TTC549 (cell line): ENCODE data around the gene KCNQ1OT1.

Source experiments
- FAIRE-seq: peaks from 2 replicates; lab custom pipeline; 2012; peaks lifted over from hg19 to GRCh38; lab: Jason Lieb, UNC

Gene KCNQ1OT1

GRCh38 chr11:2581151-2581930 is 118.5 kb downstream of the KCNQ1OT1 start:
- no peak for FAIRE-seq

- no peak for FAIRE-seq
These were observed 119.2 kb downstream of the KCNQ1OT1 start for GRCh38 chr11:2580571-2581001.

- no peak for FAIRE-seq
These were observed 119.8 kb downstream of the KCNQ1OT1 start for GRCh38 chr11:2580061-2580421.

- no peak for FAIRE-seq
These were observed 120.3 kb downstream of the KCNQ1OT1 start for GRCh38 chr11:2579315-2580060.

GRCh38 chr11:2578929-2579270 is 120.9 kb downstream of the KCNQ1OT1 start:
- FAIRE-seq: no peak

DNA sequence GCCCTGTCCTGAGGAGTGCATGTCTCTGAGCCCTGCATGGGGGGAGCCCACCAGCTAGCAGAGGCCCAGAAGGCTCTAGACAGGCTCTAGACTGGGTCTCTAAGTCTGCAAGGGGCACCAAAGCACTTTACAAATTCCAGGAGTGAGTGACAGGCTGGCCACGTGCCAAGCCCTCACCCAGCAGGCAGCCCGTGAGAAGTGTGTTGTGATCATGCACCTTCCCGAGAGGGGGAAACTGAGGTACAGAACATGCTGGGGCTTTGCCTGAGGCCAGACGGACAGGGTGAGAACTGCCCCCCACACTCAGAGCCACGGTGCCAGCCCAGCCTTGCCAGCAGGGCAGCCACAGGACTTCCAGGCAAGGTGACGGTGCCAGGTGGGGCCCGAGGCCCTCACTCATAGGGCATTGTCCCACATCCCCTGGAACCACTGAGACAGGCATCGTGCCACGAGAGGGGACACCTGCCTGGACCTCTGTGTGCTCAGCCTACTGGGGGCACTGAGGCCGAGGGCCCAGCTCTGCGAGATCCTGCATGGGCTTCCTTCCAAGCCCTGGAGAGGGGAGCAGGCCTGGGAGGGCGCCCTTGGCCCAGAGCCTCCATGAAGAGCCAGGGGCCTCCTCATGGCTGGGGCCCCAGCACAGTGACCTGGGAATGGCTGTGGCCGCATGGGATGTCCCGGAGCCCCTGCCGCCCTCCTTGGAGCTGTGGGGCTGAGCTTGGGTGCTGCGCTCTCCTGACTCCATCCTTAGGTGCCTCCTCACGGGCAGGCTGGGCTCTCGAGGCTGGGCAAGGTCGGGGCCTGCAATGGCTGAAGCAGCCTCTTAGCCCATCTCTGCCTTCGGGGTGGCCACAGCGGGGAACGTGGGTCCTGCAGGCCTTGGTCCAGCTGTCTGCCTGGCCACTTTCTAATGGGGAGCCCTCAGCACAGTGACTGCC is 121.5 kb downstream of the KCNQ1OT1 start:
- FAIRE-seq: no peak

DNA sequence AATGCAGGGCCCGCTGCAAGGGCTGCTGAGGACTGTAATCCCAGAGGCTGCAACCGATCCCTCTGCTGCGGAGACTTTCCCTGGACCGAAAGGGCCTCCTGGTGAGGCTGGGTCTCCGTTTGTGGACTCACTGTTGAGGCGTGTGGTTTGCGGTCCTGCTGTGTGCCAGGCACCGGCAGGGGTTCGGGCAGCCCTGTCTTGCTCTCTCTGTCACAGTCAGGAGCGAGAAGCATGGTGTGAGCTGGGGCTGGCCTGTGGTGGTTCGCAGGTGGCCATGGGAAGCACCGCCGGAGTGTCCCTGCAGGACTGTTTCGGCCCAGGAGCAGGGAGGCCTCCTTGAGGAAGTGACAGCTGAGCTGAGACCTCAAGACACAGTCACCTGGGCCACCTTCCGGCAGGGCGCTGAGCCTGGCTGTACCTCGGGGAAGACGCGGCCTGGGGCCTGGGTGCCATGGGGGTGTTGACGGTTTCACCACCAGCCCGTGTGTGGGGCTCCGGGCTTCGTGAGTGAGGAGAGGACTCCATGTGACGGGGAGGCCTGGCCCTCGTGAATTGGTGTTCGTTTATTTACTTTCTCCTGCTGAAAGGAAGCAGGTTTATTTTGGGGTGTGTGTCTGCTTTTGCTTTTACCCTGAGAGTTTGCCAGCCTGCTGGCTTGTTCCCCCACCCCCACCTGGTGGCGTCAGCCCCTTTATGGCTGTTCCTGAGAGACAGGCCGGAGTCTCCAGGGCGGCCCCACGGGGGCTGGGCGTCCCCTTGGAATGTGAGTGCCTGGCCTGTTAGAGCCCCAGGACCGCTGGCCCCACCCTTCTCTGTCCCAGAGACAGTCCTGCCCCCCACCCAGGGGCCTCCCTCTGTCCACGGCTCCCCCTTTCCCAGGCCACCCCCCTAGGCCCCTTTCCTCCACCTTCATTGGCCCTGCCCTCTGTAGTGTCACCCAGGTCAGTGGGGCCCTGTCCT is 122.5 kb downstream of the KCNQ1OT1 start:
- FAIRE-seq: no peak

GRCh38 chr11:2576549-2576948 is 123.2 kb downstream of the KCNQ1OT1 start:
- no peak for FAIRE-seq

GRCh38 chr11:2576111-2576510 is 123.7 kb downstream of the KCNQ1OT1 start:
- FAIRE-seq: no peak

DNA sequence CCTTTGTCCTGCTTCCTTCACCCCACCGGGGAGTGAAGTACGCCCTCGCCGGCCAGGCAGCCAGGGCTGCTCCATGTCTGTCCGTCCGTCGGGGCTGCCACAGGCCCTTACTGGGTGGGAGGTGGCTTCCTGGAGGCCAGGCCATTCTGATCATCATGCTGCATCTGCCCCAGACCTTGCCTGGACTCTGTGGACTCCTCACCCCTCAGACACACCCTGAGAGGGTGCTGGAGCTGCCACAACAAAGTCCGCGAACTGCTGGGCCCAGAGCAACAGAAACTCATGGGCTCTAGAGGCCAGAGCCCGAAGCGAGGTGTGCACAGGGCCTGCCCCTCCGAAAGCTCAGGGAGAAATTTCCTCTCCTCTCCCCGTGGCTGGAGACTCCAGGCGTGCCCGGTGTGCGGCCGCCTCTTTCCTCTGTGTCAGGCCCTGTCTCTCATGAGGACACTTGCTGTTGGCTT is 124.2 kb downstream of the KCNQ1OT1 start:
- FAIRE-seq: no peak

DNA sequence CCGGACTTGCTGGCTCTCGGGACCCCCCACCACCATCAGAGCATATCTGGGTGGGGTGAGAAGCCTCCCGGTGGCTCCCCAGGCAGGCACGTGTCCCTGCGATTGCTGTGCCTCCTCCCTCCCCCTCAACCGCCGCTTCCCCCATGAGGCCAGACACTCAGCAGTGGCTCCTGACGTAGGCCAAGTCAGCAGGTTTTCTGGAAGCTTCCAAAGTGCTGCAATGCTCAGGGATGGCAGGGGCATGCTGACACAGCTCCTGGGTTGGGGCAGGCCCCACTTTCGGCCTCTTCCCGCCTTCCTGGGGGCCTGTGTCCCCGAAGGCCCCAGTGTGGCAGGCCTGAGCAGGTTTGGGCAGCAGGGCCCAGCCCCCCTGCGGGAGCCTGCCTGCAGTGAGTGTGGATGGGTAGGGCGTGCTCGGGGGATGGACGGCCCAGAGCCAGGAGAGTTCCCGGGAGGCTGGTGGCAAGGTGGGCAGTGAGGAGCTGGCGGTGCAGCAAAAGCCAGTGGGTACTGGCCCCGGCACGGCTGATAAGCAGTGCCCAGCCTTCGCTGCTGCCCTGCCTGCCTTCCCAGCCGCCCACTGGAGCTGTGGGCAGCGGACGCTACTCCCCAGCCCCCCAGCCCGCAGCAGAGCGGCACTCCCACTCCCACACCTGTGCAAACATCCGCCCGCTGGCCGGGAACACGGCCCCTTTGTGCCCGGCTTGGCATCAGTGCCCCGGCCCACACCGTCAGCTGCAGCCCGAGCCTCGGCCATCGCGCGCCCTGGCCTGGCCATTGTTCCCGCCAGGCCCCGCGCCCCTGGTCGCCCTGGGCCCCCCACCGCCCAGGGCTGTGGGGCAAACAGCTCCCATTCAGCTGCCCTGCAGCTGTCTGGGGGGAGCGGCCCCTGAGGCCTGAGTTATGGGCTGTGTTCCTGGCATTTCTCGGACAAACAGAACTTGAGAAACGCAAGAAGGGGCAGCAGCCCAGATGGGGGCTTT is 125.0 kb downstream of the KCNQ1OT1 start:
- no peak for FAIRE-seq

DNA sequence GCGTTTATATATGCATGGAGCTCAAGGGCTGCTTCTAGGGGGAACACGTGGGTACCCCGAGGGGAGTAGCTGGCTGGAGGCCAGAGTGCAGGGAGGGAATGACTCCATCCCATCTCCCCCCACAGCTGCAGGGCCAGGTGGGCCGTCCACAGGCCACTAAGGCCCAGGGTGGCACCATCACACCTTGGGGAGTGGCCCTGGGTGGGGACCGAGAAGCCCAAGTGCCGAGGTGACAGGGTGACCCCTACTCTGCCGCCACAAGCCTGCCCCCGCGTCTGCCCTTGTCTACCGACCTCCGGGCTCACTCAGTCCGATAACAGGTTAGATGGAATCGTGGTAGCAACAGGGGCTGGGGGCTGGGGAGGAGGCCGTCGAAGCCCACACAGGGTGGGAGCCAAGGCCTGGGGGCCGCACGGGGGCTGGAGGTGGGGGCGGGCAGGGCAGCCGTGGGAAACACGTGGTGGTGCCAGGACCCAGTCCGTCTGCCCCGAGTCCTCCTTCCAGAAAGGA is 125.7 kb downstream of the KCNQ1OT1 start:
- no peak for FAIRE-seq

DNA sequence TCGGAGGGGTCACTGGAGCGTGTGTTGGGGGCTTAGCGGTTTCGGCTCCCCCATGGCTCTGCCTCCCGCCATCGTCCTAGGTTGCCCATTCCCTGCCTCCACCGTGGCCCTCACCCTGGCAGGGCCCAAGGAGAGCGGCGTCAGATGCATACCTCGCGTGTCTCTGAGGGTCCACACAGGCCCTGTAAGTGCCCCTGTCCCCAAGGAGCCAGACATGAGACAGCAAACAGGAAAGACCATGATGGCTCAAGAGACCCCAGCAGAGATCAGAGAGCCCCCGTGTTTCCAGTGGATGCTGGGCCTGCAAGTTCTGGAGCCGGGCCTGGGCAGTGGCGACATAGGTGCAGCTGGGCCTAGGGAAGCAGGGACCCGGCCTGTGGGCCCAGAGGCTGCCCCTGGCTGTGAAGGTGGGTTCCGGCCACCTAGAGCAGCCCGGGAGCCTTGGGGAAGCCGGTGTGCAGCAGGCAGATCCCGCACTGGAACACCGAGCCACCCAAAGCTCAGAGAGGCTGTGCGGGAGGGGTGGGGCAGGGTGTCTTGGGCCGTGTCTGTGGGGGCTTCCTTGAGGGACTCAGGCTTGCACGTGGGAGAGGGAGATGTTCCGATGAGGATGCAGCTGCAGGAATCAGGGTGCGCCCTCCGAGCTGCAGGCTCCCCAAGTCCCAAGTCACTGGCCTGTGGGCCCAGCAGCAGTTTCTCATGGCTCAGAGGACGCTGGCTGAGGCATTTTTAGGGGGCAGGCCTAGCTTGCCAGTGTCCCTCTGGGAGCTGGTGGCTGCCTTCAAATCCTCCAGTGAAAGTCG is 126.4 kb downstream of the KCNQ1OT1 start:
- FAIRE-seq: no peak

- no peak for FAIRE-seq
These were observed 127.1 kb downstream of the KCNQ1OT1 start for GRCh38 chr11:2572491-2573239.

- FAIRE-seq: no peak
These were observed 128.1 kb downstream of the KCNQ1OT1 start for GRCh38 chr11:2571598-2572281.

DNA sequence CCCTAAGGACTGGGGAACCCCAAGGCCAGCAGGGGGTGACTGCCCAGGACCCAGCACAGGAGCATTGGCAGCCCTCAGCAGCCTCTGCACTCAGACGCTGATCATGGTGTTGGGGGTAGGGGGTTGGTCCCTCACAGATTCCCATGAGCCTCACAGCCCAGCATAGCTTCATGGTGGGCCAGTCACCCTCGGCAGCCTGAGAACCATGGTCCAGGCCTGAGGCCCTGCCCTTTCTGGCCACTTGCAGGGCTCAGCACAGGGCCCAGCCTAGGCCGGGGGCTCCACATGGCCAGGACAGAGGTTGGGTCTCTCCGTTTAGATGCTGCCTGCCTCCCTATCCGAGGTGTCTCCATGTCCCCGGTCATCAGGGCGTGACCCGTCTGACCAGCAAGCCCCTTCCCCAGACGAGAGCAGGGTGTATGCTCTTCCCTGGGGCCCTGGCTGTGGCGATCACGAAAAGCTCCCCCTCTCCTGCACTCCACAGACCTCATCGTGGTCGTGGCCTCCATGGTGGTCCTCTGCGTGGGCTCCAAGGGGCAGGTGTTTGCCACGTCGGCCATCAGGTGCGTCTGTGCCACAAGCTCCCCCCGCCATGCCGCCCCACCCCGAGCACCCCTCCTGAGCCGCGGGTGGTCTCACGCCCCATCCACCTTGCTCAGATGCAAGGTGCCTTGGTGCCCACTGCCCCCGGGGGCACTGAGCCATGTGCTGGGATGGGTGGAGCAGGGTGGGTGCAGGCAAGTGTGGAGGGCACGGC is 128.8 kb downstream of the KCNQ1OT1 start:
- no peak for FAIRE-seq

DNA sequence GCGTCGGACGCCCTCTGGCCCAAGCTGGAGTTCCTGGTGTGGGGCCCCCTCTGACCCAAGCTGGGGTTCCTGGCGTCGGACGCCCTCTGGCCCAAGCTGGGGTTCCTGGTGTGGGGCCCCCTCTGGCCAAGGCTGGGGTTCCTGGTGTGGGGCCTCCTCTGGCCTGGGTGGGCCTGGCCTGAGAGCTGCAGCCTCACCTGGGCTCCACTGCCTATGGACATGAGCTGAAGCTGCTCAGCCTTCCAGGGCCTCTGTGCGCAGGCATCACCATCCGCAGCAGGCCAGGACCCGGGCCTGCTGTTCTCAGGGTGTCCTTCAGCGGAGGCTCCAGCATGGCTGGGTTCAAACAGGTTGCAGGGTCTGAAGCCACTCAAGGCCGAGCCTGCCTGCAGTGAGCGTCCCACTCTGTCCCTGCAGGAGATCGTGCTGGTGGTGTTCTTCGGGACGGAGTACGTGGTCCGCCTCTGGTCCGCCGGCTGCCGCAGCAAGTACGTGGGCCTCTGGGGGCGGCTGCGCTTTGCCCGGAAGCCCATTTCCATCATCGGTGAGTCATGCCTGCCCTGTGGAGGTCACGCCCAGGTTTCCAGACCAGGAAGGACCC is 129.5 kb downstream of the KCNQ1OT1 start:
- no peak for FAIRE-seq
